8988T (cell line): ENCODE results near the gene ACTR1A.
"Not testable (repeated sequence)": the region's sequence is repeated elsewhere in the genome, so short reads cannot be mapped to it uniquely, and the experiment has no call there.

Experiments
- DNase-seq: peaks from one replicate; pipeline ENCODE4 v3.0.0; 2011

ACTR1A gene

GRCh38 chr10:102502337-102503151 lies at the start of gene ACTR1A:
ACTR1A (minus strand) TSS chr10:102502712; CDS start chr10:102502647, 65 bp downstream.
- peak; percentile 63 for DNase-seq

DNA sequence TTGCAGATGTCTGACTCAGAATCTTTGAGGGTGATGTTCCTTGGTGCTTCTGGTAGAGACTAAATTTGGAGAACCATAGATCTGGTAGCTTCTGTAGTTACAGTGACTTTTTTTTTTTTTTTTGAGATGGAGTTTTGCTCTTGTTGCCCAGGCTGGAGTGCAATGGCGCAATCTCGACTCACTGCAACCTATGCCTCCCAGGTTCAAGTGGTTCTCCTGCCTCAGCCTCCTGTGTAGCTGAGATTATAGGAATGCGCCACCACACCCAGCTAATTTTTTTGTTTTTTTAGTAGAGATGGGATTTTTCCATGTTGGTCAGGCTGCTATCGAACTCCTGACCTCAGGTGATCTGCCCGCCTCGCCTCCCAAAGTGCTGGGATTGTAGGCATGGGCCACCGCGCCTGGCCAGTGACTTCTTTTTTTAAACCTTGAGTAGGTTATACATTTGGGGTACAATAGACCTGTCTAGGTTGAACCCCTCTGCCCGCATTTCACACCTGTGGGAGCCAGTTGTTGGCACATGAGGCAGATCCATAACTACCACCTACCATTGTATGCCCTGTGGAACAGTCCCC lies 48.2 kb upstream of the ACTR1A start:
- DNase-seq, result no peak

DNA sequence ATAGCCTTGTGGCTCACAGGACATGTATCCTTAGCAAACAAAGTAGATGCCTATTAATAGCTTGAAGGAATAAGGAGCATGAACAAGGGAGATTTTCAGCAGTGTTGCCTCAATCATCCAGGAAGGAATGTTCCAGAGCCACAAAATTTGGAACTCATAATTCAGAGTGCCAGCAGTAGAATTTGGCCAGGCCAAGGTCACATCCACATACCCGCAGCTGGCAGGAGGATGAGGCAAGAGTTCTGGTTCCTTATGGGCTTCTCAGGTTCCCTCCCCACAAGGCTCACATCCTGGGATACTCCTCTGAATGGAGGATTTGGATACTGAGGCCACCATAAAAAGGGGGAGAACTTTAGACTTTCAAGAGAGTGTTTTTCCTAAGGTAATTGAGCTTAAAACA lies 47.0 kb upstream of the ACTR1A start:
- DNase-seq, result no peak

DNA sequence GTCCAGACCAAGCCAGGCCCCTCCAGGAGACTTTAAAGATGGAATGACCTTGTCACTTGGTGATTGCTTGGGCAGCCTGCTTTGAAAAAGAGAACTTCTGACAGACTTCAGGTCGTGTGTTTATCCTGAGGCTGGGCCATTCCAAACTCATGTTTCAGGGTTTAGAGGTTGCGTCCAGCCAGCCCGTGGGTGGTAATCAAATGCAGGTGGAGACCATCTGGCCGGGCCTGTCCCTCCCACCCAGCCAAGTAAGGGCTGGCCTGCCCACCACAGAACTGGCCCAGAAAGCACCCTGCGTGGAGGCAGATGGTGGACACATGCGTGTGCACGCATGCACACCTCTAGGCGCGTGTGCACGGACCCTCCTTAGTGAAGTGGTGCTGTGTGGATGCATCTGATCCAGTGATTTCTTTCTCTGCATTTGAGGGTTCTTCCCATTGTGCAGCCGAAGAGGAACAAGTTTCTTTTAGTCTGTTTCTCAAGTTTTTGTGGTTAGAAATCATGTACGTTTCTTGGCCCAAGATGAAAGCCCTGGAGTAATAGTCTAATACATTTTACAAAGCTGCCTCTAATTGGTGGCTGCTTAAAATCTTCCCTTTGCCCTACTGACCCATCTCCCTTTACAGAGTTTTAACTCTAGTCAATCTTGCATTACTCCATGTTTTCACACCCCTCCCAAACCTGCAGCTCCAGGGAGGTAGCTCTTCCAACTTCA lies 44.3 kb upstream of the ACTR1A start:
- no peak for DNase-seq

- DNase-seq, result no peak
These were observed 43.5 kb upstream of the ACTR1A start for GRCh38 chr10:102545997-102546396.

DNA sequence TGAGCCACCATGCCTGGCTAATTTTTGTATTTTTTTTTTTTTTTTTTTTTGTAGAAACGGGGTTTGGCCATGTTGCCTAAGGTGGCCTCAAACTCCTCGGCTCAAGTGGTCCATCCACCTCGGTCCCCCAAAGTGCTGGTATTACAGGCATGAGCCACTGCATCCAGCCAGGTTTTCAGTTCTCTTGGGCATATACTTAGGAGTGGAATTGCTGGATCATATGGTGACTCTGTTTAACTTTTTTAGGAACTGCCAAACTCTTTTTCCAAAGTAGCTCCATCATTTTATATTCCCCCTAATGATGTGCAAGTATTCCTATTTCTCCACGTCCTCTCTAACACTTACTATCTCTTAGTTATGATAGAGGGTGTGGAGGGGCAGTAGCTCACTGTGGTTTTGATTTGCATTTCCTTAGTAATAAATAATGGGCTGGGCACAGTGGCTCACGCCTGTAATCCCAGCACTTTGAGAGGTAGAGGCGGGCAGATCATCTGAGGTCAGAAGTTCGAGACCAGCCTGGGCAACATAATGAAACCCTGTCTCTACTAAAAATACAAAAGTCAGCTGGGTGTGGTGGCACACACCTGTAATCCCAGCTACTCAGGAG lies 42.9 kb upstream of the ACTR1A start:
- no peak for DNase-seq

GRCh38 chr10:102542800-102543418 lies 40.4 kb upstream of the ACTR1A start:
- DNase-seq, result no peak

- DNase-seq, result peak; percentile 37
These were observed 37.5 kb upstream of the ACTR1A start for GRCh38 chr10:102540023-102540422.

DNA sequence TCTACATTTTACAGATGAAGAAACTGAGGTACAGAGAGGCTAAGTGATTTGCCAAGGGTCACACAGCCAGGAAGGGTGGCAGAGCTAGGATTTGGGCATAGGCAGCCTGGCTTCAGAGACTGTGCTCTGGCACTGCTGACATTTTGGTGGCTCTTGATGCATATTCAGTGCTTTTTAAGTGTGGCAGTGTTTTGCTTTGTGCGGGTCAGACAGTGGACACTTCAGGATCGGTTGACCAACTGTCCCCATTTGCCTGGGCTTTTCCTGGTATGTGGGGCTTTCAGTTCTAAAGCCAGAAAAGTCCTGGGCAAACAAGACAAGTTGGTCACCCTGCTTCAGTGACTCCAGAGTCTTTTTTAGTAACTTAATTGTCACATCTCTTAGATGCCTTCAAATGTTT lies 36.3 kb upstream of the ACTR1A start:
- no peak for DNase-seq

DNA sequence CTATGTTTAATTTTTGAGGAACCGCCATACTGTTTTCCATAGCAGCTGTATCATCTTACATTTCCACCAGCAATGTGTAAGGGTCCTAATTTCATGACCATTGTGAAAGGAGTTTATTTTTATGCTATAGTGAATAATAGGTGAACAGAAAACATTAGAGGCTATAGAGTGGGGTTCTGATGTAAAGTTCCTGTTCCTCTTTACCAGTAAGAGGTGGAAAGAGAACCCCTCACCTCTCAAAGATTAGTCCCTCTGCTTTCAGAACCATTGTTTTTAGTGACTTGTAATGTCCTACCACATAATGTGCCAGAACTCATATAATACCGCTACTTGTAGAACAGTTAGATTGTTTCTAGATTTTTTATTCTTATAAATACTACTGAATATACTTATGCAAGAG lies 35.4 kb upstream of the ACTR1A start:
- no peak for DNase-seq

GRCh38 chr10:102537367-102537766 lies 34.9 kb upstream of the ACTR1A start:
- DNase-seq, result no peak

DNA sequence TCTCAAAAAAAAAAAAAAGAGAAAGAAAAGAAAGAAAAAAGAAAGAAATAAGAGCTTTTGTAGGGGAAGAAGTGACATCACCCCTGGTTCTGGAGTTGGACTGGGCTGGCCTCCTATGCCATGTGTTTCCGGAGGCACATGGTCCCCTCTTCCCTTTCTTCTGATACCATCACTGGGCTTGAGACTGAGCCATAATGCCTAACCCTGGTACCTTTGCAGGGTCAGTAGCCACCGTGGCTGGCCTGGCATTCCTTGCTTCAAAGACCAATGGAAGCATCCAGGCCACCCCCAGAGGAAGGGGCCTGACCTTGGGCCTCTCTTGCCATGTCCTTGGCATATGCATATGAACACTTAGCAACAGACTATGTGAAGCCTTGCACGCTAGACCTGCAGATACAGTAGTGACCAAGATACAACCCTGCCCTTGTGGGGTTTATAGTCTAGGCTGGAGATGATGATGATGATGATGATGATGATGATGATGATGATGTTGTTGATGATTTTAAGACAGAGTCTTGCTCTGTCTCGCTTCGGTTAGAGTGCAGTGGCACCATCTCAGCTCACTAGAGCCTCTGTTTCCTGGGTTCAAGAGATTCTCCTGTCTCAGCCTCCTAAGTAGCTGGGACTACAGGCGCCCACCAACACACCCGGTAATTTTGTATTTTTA lies 33.1 kb upstream of the ACTR1A start:
- no peak for DNase-seq

DNA sequence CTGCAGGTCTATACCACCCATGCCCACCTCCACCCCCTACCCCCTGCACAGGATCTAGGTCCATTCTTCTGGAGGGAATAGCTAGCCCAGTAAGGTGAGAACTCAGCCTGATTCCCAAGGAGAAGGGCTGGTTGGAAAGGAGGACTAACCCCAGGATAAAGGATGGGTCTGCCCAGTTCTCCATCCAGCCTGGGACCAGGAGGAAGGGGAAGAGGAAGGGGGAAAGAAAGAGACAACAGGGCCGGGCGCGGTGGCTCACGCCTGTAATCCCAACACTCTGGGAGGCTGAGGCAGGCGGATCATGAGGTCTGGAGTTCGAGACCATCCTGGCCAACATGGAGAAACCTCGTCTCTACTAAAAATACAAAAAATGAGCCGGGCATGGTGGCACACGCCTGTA lies 32.5 kb upstream of the ACTR1A start:
- not testable (repeated sequence) for DNase-seq

DNA sequence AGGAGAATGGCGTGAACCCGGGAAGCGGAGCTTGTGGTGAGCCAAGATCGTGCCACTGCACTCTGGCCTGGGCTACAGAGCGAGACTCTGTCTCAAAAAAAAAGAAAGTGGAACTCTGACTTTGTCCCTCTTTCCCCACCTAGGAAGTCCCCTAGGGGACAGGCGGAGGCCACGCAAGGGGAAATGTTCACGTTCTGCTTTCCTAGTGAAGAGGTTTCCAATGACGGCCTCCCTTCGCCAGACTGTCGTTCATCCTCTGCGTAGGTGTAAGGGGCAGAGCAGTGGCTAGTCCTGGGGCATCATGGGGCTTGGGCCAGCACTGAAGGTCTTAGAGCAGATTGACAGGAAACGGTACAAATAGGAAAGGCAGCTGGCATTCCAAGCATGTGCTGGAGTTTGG lies 31.8 kb upstream of the ACTR1A start:
- DNase-seq, result no peak

GRCh38 chr10:102527546-102527945 lies 25.0 kb upstream of the ACTR1A start:
- DNase-seq, result no peak

DNA sequence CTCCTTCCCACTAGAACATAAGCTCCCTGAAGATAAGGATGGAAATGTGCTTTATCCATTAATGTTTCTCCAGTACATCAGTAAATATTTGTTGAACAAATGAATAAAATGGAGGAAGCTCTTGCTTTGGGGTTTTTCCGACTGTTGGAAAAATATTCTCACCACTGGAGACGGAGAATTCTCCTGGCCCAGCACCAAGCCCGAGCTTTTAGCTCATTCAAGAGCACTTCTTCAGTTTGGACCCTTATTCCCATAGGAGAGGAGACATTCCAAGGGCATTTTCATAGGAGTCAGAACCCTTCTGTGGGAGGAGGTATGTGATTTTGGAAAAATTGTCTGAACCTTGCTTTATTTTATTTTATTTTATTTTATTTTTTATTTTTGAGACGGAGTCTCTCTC lies 22.2 kb upstream of the ACTR1A start:
- DNase-seq, result no peak

- no peak for DNase-seq
These were observed 20.9 kb upstream of the ACTR1A start for GRCh38 chr10:102523250-102524029.

DNA sequence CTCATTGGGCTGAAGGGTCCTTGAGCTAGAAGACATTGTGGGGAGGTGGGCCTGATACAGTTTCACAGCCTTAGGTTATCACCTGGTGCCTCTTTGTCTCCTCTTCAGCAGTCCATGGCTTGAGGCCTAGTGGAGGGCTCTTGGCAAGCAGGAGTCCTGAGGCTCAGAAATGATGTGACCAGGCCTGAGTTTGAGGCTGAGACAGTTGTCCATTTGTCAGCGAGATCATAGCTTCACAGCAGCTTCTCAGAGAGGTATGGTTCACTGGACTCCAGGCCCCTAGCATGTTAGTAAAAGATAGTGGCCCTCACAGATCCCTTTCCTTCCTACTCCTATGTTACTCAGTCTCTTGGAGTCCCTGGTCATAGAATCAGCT lies 20.4 kb upstream of the ACTR1A start:
- DNase-seq, result no peak

GRCh38 chr10:102519246-102519825 lies 16.8 kb upstream of the ACTR1A start:
- DNase-seq, result no peak

DNA sequence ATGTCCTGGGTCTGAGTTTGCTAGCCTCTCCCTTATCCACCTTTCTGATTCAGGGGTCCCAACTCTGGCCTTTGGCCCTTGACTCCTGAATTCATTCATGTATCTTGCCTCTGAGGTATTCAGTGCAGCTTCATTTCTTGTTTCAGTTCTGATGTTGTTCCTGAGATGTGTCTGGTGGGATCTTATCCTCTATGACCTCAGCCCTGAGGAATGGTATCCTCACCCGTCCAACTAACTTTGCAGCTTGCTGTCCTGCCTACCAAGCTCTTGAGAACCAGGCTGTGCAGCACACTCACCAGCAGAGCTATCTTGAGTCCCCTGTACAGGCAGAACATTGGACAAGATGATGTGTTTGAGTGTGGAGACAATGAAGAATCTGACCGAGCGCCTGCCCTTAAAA lies 15.0 kb upstream of the ACTR1A start:
- DNase-seq, result no peak

DNA sequence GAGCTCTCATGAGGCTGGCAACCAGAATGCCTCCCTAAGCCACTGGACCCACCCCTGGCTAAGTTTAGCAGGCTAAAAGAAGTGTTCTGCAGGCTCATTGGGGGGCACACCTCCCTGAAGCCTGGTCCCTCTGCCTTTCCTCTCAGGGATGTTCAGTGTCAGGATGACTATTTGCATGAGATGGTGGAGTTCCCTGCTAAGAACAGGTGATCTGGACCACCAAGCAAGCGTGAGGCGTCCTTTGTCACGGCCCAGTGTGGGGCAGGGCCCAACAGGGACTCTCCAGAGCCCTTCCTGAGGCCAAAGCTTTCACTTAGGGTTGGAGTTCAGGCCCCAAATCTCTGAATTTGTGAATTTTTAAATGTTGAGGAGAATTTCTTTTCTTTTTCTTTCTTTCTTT lies 13.2 kb upstream of the ACTR1A start:
- DNase-seq, result no peak
